ENCODE measurements around the gene GSTM2. TPM values are rescaled to one million over a fixed set of nuclear protein-coding genes. Genes with fewer than 3 reads are reported as not detected.

Gene GSTM2
- total and polyA plus RNA-seq, 11 donors, result 20.5 to 101 (median 62.3) TPM

- Histone ChIP-seq H3K36me3 (peaks cover 0 to 20% (median 9%) of the 10 kb centered on the region in 9 donors), H3K4me1 (peaks cover 0 to 24% (median 7%) of the 10 kb centered on the region in 12 donors), H3K27ac (no peak overlapping the region), H3K4me3 (no peak overlapping the region), H3K9me3 (no peaks in the 10 kb centered on the region), H3K27me3 (no peaks in the 10 kb centered on the region)
- WGBS, 4 donors, result 64 to 70% (median 67%) methylated on average over 11 to 13 of the region's 13 CpGs
- ATAC-seq (no peak), DNase-seq (no peak)
- TF ChIP-seq CTCF (IDR thresholded peaks at IDR 0.05), result no peak
- TF ChIP-seq POLR2A (IDR thresholded peaks at IDR 0.05), result no peak
- intact Hi-C loops (cut with DNase I), result loop anchor here in 2 of 10 donors (5.0 kb wide), 1 partner anchor 88 kb away; the partner anchor contains the start of gene GNAI3 (in 2 of the 2)
Measured at GRCh38 chr1:109634771-109635750, 32.8 kb upstream of the GSTM2 start.

- intact Hi-C loops (cut with DNase I), result no loop called here
- no peak overlapping the region for H3K4me3 ChIP-seq
- DNase-seq (no peak), ATAC-seq (no peak)
- H3K27ac ChIP-seq, result no peak overlapping the region
- H3K9me3 ChIP-seq, result no peaks in the 10 kb centered on the region
- no peaks in the 10 kb centered on the region for H3K27me3 ChIP-seq
- peaks cover 0 to 14% (median 7%) of the 10 kb centered on the region in 9 donors for H3K36me3 ChIP-seq
- WGBS, 4 donors, result 43 to 57% (median 54%) methylated on average over 2 of the region's 2 CpGs
- peaks cover 0 to 25% (median 7%) of the 10 kb centered on the region in 12 donors for H3K4me1 ChIP-seq
- no peak for TF ChIP-seq POLR2A (IDR thresholded peaks at IDR 0.05)
- no peak for TF ChIP-seq CTCF (IDR thresholded peaks at IDR 0.05)
Measured at GRCh38 chr1:109635862-109636200, 32.0 kb upstream of the GSTM2 start.

- TF ChIP-seq POLR2A (IDR thresholded peaks at IDR 0.05) (no peak), CTCF (IDR thresholded peaks at IDR 0.05) (no peak)
- no peak overlapping the region for H3K4me3 ChIP-seq
- H3K9me3 ChIP-seq, result no peaks in the 10 kb centered on the region
- peaks cover 0 to 9% (median 1%) of the 10 kb centered on the region in 9 donors for H3K36me3 ChIP-seq
- ATAC-seq, result peak in 3 of 4 donors; percentile 21 to 41 (median 35)
- WGBS, 4 donors, result 49 to 58% (median 50%) methylated on average over 9 of the region's 9 CpGs
- intact Hi-C loops (cut with DNase I), result no loop called here
- H3K27me3 ChIP-seq, result no peaks in the 10 kb centered on the region
- H3K4me1 ChIP-seq, result peaks cover 0 to 25% (median 7%) of the 10 kb centered on the region in 12 donors
- DNase-seq, result peak in 1 of 5 donors; percentile 17
- no peak overlapping the region for H3K27ac ChIP-seq
Measured at GRCh38 chr1:109636201-109636952, 31.5 kb upstream of the GSTM2 start.

- intact Hi-C loops (cut with DNase I), result no loop called here
- no peak for TF ChIP-seq POLR2A (IDR thresholded peaks at IDR 0.05)
- no peak for TF ChIP-seq CTCF (IDR thresholded peaks at IDR 0.05)
- ATAC-seq (no peak), DNase-seq (peak in 1 of 5 donors; percentile 11)
- 92 to 99% (median 94%) methylated on average over 7 of the region's 7 CpGs for WGBS, 4 donors
- no peak overlapping the region for H3K27ac ChIP-seq
- no peak overlapping the region for H3K4me3 ChIP-seq
- no peaks in the 10 kb centered on the region for H3K9me3 ChIP-seq
- peaks cover 0 to 22% (median 7%) of the 10 kb centered on the region in 12 donors for H3K4me1 ChIP-seq
- H3K27me3 ChIP-seq, result no peaks in the 10 kb centered on the region
- no peaks in the 10 kb centered on the region for H3K36me3 ChIP-seq
Measured at GRCh38 chr1:109637446-109637845, 30.4 kb upstream of the GSTM2 start.

All from heart left ventricle (tissue), 16 donors.